ENCODE results near the gene FERMT1. TPM values are rescaled to one million over a fixed set of nuclear protein-coding genes. Genes with fewer than 3 reads are reported as not detected.

Gene FERMT1
- total and polyA plus RNA-seq, 7 donors, result 0.03 to 1.0 (median 0.13) TPM

DNA sequence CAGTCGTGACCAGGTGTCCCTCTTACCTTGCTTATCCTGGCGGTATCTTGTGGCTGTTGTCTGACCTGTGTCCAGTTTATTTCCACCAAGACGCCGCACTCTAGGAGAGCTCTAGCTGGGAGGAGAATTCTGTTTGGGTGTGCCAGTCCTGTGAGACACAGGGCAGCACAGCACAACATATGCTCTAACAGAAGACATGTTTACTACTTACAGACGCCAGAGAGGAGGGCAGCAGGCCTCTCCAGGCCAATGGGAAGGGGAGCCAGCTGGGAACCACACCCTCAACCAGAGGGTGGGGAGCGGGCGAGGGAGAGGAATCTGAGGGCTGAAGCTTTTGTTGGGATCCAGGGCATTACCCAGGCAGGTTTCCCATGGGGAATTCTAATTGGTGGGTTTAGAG lies 25.2 kb upstream of the FERMT1 start:
- Histone ChIP-seq H3K36me3 (ENCODE audit: insufficient read depth in 1 of 2, low read depth in 1 of 2) (no peaks in the 10 kb centered on the region), H3K27ac (no peak overlapping the region), H3K4me1 (no peaks in the 10 kb centered on the region), H3K27me3 (ENCODE audit: insufficient read depth in 3 of 3, low read length in 2 of 3) (no peaks in the 10 kb centered on the region), H3K9me3 (no peaks in the 10 kb centered on the region), H3K4me3 (no peak overlapping the region)
- intact Hi-C loops (cut with DNase I), result loop anchor here (10.0 kb wide), 1 partner anchor 1137 kb away; no protein-coding TSS in a partner anchor
- TF ChIP-seq, protein P1, sequence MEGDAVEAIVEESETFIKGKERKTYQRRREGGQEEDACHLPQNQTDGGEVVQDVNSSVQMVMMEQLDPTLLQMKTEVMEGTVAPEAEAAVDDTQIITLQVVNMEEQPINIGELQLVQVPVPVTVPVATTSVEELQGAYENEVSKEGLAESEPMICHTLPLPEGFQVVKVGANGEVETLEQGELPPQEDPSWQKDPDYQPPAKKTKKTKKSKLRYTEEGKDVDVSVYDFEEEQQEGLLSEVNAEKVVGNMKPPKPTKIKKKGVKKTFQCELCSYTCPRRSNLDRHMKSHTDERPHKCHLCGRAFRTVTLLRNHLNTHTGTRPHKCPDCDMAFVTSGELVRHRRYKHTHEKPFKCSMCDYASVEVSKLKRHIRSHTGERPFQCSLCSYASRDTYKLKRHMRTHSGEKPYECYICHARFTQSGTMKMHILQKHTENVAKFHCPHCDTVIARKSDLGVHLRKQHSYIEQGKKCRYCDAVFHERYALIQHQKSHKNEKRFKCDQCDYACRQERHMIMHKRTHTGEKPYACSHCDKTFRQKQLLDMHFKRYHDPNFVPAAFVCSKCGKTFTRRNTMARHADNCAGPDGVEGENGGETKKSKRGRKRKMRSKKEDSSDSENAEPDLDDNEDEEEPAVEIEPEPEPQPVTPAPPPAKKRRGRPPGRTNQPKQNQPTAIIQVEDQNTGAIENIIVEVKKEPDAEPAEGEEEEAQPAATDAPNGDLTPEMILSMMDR (IDR thresholded peaks at IDR 0.05), result no peak
- no peak for DNase-seq
- ATAC-seq, result no peak
- WGBS, 3 donors, result 86 to 89% (median 88%) methylated on average over 7 of the region's 7 CpGs

DNA sequence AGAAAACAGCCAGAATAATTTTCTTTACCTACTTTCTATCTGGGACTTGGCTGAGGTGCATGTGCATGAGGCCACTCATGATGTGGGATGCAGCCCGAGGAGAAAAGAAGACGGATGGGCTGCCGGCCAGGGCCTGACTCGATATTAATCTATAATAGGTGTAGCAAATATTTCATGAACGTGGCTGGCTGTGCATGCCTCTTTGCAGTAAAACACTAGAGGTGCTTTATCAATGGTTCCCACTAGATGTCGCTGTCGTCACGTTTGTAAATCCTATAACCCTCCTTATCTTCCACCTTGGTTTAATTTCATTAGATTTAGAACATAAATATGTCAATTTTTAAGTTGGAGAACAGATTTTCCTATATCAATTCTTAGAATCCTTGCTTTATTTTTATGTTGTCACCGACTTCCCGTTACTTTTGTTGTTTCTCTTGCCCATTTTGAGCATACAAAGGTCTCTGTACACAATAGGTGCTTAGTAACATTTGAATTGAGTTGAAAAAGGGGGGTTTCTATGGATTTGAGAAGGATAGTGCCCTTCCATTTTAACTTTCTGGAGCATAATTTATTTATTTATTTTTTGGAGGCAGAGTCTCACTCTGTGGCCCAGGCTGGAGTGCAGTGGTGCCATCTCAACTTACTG lies 19.6 kb upstream of the FERMT1 start:
- Histone ChIP-seq H3K36me3 (ENCODE audit: insufficient read depth in 1 of 2, low read depth in 1 of 2) (no peaks in the 10 kb centered on the region), H3K4me1 (no peaks in the 10 kb centered on the region), H3K4me3 (no peak overlapping the region), H3K27ac (no peak overlapping the region), H3K27me3 (ENCODE audit: insufficient read depth in 3 of 3, low read length in 2 of 3) (no peaks in the 10 kb centered on the region), H3K9me3 (no peaks in the 10 kb centered on the region)
- intact Hi-C loops (cut with DNase I), result loop anchor here (10.0 kb wide), 1 partner anchor 1142 kb away; no protein-coding TSS in a partner anchor
- DNase-seq (no peak), ATAC-seq (peak in 3 of 4 donors; percentile 60 to 72 (median 71))
- WGBS, 3 donors, result 1 to 2% (median 1%) methylated on average over 10 of the region's 10 CpGs
- TF ChIP-seq, protein P1 (IDR thresholded peaks at IDR 0.05), result peak; percentile 88

DNA sequence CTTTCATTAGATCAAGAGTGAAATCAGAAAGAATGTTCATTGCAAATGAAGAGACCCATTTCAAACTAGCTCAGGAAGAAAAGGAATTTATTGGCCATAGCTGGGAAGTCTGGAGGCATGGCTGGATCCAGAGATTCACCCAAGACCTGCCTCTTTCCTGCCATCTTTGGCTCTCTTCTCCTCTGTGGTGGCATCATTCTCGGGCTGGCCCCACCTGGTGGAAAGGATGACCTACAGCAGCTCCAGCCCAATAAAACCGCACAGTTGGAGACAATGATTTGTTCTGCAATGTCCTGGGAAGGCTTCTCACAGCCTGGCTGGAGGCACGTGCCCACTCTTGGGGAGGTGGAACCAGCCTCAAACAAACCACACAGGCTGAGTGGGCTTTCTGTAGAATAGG lies 18.1 kb upstream of the FERMT1 start:
- ATAC-seq, result no peak
- Histone ChIP-seq H3K4me3 (no peak overlapping the region), H3K9me3 (no peaks in the 10 kb centered on the region), H3K4me1 (no peaks in the 10 kb centered on the region), H3K36me3 (ENCODE audit: insufficient read depth in 1 of 2, low read depth in 1 of 2) (no peaks in the 10 kb centered on the region), H3K27me3 (ENCODE audit: insufficient read depth in 3 of 3, low read length in 2 of 3) (peaks cover 0 to 3% (median 0%) of the 10 kb centered on the region in 3 donors), H3K27ac (no peak overlapping the region)
- no peak for DNase-seq
- TF ChIP-seq, protein P1 (IDR thresholded peaks at IDR 0.05), result no peak
- WGBS, 3 donors, result 25 to 49% (median 39%) methylated on average over 3 of the region's 3 CpGs
- intact Hi-C loops (cut with DNase I), result loop anchor here (10.0 kb wide), 1 partner anchor 1144 kb away; no protein-coding TSS in a partner anchor

DNA sequence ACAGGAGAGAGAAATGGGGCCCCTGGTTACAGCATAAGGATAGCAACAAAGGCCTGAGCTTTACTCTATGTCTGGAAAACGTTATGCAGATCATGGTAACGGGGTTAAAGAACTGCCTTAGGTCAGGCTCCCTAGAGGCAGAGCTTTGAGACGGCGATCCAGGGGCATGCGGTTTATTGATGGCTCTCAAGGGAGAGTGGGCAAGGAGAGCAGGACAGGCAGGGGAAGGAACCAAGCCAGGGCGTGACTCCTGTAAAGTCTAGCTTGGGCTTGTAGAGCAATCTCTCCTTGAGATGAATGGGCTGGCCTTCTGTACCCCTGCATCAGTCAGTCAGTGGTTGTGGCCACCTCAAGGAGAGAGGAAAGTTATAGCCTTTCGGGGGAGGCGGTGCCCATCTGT lies 12.5 kb upstream of the FERMT1 start:
- Histone ChIP-seq H3K27me3 (ENCODE audit: insufficient read depth in 3 of 3, low read length in 2 of 3) (peaks cover 0 to 10% (median 0%) of the 10 kb centered on the region in 3 donors), H3K4me3 (no peak overlapping the region), H3K4me1 (no peaks in the 10 kb centered on the region), H3K27ac (no peak overlapping the region), H3K36me3 (ENCODE audit: insufficient read depth in 1 of 2, low read depth in 1 of 2) (no peaks in the 10 kb centered on the region), H3K9me3 (no peaks in the 10 kb centered on the region)
- 38 to 51% (median 47%) methylated on average over 8 of the region's 8 CpGs for WGBS, 3 donors
- DNase-seq (no peak), ATAC-seq (no peak)
- TF ChIP-seq, protein P1 (IDR thresholded peaks at IDR 0.05), result no peak
- intact Hi-C loops (cut with DNase I), result no loop called here

DNA sequence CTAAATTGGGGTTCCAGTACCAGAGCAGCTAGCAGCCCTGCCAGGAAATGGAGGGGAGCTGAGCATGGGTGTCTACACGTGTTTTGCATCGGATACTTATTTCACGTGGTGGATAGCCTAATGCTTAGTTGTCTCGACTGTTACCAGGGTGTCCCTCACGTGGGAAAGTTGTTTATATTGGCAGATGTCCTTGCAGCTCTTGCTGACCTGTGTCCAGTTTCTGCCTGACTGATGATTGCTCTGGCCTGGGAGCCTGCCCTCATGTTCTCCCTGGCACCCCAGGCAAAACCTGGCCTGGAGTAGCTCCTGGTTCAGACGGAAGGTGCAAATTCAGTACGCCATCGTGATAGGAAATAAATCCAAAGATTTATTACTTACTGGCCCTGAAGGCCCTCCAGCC lies 11.8 kb upstream of the FERMT1 start:
- H3K27me3 ChIP-seq (ENCODE audit: insufficient read depth in 3 of 3, low read length in 2 of 3), result peaks cover 0 to 10% (median 0%) of the 10 kb centered on the region in 3 donors

More for the DNA sequence above, 11.8 kb upstream of the FERMT1 start:
- 42 to 51% (median 42%) methylated on average over 8 of the region's 8 CpGs for WGBS, 3 donors
- H3K9me3 ChIP-seq, result no peaks in the 10 kb centered on the region
- H3K4me1 ChIP-seq, result no peaks in the 10 kb centered on the region
- H3K36me3 ChIP-seq (ENCODE audit: insufficient read depth in 1 of 2, low read depth in 1 of 2), result no peaks in the 10 kb centered on the region
- no peak overlapping the region for H3K27ac ChIP-seq
- no peak for DNase-seq
- H3K4me3 ChIP-seq, result no peak overlapping the region
- intact Hi-C loops (cut with DNase I), result no loop called here
- TF ChIP-seq, protein P1 (IDR thresholded peaks at IDR 0.05), result no peak
- no peak for ATAC-seq
